Stimulated activated naive CD8-positive, alpha-beta T cell treated with anti-CD3 and anti-CD28 coated beads, Interleukin-15, Interleukin-2, amounts not matched to agents 100 U/mL and 50 U/mL, for 24 hours (primary cell): ENCODE data around the gene ARHGAP18.
A peak's percentile ranks its signal among the peaks of the same experiment; 100 is the strongest.

ENCODE experiments used
- ATAC-seq: fragments of 150-1000 bp; cut with Tn5 transposase; one replicate; pipeline ENCODE4 v1.10.0; 2021
- DNase-seq: peaks from one replicate; pipeline ENCODE4 v3.0.0; 2021

ARHGAP18 gene, protein sequence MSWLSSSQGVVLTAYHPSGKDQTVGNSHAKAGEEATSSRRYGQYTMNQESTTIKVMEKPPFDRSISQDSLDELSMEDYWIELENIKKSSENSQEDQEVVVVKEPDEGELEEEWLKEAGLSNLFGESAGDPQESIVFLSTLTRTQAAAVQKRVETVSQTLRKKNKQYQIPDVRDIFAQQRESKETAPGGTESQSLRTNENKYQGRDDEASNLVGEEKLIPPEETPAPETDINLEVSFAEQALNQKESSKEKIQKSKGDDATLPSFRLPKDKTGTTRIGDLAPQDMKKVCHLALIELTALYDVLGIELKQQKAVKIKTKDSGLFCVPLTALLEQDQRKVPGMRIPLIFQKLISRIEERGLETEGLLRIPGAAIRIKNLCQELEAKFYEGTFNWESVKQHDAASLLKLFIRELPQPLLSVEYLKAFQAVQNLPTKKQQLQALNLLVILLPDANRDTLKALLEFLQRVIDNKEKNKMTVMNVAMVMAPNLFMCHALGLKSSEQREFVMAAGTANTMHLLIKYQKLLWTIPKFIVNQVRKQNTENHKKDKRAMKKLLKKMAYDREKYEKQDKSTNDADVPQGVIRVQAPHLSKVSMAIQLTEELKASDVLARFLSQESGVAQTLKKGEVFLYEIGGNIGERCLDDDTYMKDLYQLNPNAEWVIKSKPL

GRCh38 chr6:129709769-129710449 lies at the start of gene ARHGAP18:
Gene ARHGAP18 (minus strand): TSS chr6:129710177. CDS start chr6:129710136, 41 bp downstream.
- peak; percentile 84 for DNase-seq
- peak; percentile 95 for ATAC-seq

- no peak for ATAC-seq
Measured at GRCh38 chr6:129755787-129756186, 45.8 kb upstream of the ARHGAP18 start.

DNA sequence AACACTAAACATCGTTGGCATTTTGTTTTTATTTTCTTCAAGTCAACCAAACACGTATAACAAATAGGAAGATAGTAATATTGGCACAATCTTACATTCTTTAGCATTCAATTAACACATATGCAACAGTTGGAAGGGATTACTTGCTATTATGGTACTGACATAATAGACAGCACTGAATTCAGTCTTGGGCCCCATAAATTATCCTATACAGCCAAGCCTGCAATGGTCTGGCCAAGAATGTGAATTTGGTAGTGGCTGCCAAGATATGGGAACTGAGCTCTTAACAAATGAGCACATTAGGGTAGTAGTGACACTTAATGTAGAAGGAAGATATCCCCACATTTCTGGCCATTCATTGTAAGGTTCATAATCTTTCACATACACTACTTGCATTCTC lies 44.8 kb upstream of the ARHGAP18 start:
- ATAC-seq (no peak), DNase-seq (no peak)

More at GRCh38 chr6:129755787-129756186, 45.8 kb upstream of the ARHGAP18 start:
- no peak for DNase-seq

- no peak for DNase-seq
Measured at GRCh38 chr6:129753422-129753821, 43.4 kb upstream of the ARHGAP18 start.

DNA sequence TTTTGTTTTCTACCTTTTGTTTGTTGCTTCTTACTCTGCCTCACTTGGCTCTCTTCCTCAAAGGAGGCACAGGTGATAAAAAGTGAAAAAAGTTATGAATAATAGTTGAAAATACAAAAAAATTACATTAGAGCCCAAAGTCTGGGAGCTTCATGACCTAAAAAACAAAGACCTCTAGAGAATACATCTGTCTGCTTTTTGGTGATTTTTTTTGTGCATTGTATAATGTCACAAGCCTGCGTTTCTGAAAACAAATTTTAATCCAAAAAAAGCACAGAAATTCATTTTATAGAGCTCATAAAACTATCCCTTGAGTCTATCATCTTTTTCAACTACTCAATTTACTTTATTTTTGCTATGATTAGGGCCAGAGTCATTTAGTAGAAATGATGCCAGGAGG lies 41.4 kb upstream of the ARHGAP18 start:
- no peak for ATAC-seq
- DNase-seq, result no peak

More at GRCh38 chr6:129753422-129753821, 43.4 kb upstream of the ARHGAP18 start:
- ATAC-seq, result no peak

GRCh38 chr6:129750360-129750759 lies 40.4 kb upstream of the ARHGAP18 start:
- ATAC-seq, result no peak
- no peak for DNase-seq

DNA sequence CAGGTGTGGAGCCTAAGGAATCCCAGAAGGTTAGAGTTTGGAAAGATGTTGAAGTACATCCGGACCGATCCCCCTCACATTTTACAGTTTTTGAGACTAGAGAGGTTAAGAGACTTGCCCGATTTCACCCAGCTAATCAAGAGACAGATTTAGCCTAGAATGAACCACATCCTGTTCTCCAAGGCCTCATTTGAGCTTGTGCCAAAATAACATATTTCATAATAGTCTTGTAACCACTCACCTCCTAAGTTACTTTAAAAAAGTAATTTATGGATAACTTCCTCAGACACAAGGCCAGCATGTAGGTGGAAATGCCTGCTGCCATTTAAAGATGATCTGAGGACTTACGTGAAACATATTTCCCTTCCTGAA lies 39.8 kb upstream of the ARHGAP18 start:
- no peak for ATAC-seq
- DNase-seq, result no peak

DNA sequence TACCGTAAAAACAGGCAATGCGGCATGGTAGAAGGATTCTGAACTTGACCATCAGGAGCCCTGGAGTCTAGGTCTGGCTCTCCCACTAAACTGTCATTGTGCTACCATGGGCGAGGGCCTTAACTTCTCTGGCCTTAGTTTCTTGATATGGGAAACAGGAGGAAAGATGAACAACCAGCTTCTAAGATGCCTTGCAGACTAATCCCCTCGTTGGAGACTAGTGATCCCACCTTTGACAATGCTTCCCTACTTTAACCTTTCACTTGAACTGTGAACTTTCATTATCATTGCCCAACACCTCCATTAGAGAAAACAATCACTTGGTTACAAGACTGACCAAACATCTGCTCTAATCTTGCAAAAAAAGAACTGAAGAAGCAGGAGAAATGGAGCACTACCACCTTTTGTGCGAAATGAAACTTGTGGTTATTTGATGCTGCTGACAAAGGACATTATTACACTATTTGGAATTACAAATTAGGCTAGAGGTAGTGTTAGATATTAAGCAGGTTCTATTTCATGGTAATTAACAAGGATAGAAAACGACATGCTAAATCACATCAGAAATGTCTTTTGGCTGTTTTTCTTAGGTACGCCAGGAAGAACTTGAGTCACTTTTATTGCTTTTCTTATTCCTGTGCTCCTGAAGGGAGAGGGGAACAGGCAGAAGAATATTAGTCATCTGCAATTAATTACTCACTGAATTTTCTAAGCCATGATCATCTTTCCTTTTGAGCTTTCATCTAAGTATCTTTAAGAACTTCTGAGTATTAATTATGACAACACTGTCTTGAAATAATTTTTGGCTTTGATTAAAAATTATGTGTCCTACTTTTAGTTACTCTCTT lies 39.1 kb upstream of the ARHGAP18 start:
- DNase-seq, result no peak
- ATAC-seq, result no peak

DNA sequence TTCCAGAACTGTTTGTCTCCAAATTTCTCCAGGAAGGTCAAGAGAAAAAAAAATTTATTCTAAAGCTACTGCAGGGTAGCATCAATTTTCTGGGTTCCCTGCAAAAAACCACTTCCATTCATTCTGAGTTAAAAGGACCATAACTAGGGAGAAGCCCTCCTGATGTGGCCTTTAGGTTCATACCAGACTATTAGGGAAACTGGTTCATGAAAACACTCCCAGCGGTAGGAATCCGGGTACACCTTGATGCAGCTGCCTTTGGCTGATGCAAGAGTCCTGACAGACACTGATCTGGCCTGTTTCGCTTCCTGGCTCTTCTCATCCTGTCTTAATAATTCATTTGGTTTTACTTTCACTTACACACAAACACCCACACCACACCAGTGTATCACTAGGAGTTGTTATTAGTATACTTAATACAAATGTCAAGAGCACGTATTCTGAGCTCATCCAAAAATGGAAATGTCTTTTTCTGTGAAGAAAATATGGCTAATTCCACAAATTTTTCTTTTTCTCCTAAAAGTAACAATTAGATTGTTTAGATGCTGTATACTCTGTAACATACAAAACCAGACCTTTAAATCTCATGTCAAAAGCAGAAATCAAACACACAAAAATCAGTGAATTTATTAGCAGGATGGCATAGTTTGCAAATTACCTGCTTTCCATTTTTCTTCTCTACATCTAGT lies 38.4 kb upstream of the ARHGAP18 start:
- peak; percentile 61 for DNase-seq

DNA sequence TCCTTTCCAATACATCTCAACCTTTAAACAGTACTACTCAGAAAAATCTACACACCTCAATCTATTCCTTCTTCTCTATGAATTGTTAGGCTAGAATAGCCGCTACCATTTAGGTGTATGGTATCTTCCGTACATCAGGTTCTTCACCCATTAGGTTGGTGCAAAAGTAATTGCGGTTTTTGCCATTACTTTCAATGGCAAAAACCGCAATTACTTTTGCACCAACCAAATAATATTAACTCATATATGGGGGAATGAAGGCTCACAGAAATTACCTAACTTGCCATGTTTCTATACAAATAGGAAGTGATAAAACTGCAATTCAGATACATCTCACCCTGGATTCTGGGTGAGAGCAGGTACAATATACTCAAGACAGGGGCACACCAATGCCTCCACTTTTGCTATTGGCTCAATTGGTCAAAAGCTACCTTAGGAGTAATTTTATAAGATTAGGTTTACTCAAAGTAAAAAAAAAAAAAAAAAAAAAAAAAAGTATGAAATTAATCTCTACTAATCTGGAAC lies 37.7 kb upstream of the ARHGAP18 start:
- DNase-seq (no peak), ATAC-seq (no peak)

More for the DNA sequence above, 38.4 kb upstream of the ARHGAP18 start:
- ATAC-seq, result peak; percentile 93

GRCh38 chr6:129744880-129745237 lies 34.9 kb upstream of the ARHGAP18 start:
- DNase-seq (no peak), ATAC-seq (no peak)

DNA sequence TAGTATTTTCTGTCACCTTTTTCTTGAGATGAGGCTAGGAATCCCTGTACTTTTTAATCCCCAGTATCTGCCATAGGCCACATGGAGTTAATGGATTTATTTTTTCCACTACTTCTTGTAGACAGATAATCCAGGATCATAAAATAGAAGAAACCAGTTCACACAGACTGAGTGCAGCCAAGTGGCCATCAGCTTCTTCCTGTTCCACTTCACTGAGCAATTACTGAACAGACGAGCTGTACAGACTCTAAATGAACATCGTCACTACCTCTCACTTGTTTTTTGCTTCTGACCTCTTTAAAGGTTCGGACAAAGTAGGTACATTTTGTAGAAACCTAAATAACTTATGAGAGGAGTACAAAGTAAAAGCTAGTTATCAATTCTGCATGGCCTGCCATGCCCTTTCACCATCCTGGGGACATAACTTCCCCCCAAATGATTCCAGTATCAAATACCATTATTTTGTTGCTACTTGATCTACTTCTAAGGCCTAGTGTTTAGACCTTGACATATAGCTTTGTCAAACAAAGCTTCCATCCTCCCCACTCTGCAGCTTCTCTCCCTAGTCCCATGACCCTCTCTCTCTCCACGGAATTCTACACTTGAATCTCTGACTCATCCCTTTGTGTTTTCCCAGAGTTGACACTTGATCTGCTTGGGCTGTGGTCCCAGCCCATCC lies 34.4 kb upstream of the ARHGAP18 start:
- DNase-seq (no peak), ATAC-seq (no peak)

DNA sequence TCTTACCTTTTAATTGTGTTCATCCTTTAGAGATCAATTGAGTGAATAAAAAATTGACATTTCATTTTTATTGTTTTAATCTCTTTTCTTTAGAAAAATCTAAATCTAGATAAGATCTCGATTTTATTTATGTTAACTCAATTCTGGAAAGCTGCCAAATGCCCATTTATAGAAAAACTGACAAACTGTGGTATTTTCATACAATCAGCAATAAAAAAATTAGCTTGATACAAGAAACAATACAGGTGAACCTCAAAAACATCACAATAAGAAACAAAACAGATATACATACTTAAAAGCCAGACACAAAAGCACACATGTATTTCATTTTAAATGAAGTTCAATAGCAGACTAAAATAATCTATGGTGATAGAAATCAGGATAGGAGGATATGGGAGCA lies 30.0 kb upstream of the ARHGAP18 start:
- ATAC-seq, result no peak

GRCh38 chr6:129736105-129736504 lies 26.1 kb upstream of the ARHGAP18 start:
- ATAC-seq (no peak), DNase-seq (no peak)

More for the DNA sequence above, 30.0 kb upstream of the ARHGAP18 start:
- no peak for DNase-seq

DNA sequence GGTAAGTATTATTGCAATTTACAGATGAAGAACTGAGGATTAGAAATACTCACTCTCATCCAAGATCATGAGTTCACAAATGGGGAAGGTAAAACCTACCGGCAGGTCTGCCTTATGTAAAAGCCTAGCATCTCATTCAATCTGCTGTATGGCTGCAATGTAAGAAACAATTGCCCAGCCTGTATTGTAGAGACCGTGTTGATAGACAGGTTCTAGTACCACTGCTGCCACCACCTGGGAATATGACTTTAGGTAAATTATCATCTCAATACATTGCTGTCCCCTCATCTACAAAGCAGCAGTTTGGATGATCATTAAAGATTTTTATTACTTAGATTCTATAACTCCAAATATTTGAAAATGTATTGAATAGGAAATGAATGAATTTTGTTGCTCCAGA lies 23.3 kb upstream of the ARHGAP18 start:
- ATAC-seq, result peak; percentile 49

DNA sequence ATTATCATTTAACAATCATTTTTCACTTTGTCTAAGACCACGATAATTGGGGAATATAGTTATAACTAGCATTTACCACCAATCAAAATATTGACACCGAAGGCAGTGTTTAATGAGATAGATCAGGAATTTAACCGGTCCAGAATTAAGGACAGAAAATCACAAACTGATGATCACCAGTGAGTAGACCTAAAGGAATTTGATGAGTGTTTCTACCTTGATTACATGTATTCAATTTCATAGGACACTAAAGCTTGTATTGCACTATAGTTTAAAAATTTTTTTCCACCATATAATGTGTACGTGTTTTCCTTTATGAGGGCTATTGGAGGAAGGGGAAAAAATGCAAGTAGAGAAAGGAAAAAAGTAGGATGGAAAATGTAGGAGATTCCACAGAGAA lies 22.6 kb upstream of the ARHGAP18 start:
- no peak for DNase-seq
- ATAC-seq, result no peak

More for the DNA sequence above, 23.3 kb upstream of the ARHGAP18 start:
- no peak for DNase-seq

GRCh38 chr6:129732034-129732433 lies 22.1 kb upstream of the ARHGAP18 start:
- DNase-seq, result no peak
- no peak for ATAC-seq

GRCh38 chr6:129731428-129731827 lies 21.5 kb upstream of the ARHGAP18 start:
- ATAC-seq, result no peak
- no peak for DNase-seq

- DNase-seq (no peak), ATAC-seq (no peak)
Measured at GRCh38 chr6:129730477-129731165, 20.6 kb upstream of the ARHGAP18 start.

DNA sequence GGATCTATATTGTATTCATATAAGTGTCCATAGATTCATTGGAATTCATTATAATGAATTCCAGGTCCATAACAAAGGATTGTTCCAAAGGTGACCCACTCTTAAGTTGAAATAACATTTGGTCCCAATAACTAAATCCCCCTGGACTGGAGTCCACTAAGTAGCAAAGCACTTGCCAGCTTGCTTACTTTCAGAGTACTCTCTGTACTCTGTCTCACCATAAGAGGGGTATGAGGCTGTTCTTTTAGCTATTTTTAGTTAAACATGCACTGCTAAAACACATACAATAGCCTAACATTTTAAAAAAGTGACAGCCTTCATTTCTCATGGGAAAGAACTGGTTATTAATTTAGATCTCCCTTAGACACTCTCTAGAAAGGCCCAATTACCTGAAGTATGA lies 16.7 kb upstream of the ARHGAP18 start:
- no peak for ATAC-seq
- DNase-seq, result no peak
